Measurements from ENCODE around the gene TPM4. TPM values are rescaled to one million over a fixed set of nuclear protein-coding genes. Genes with fewer than 3 reads are reported as not detected.

Gene TPM4
- total and polyA plus RNA-seq, 2 of the 8 experiments (the other 6 are each of a cell fraction or from before 2014, with no cell fraction given): 160 to 359 TPM

GRCh38 chr19:16076958-16077611 lies 790 bp downstream of the TPM4 start (continued):
- no peak for TF ChIP-seq POU5F1 (IDR thresholded peaks at IDR 0.05; ENCODE audit: low read depth, low read length)
- TF ChIP-seq CHD1 (IDR thresholded peaks at IDR 0.05; ENCODE audit: low read depth, low read length): peak; percentile 61; the same call in 1 of the 2 replicates
- TF ChIP-seq KDM1A (IDR thresholded peaks at IDR 0.05; ENCODE audit: borderline replicate concordance, low read length): no peak
- TF ChIP-seq SP1 (IDR thresholded peaks at IDR 0.05; ENCODE audit: low read depth, low read length): no peak
- peak; percentile 86 for TF ChIP-seq TAF1 (IDR thresholded peaks at IDR 0.05; ENCODE audit: low read depth, low read length)
- TF ChIP-seq CREB1 (IDR thresholded peaks at IDR 0.05): no peak
- TF ChIP-seq CHD2 (IDR thresholded peaks at IDR 0.05; ENCODE audit: low read length): no peak
- no peak for TF ChIP-seq FOSL1 (IDR thresholded peaks at IDR 0.05; ENCODE audit: insufficient read depth, low read depth, low read length)
- TF ChIP-seq NANOG (IDR thresholded peaks at IDR 0.05; ENCODE audit: insufficient read depth, low read depth, low read length, poor library complexity, severe bottlenecking): no peak
- no peak for TF ChIP-seq JUND (IDR thresholded peaks at IDR 0.05; ENCODE audit: low read length)
- TF ChIP-seq BCL11A (IDR thresholded peaks at IDR 0.05; ENCODE audit: low read depth in 2 of 2, low read length in 2 of 2): no peak
- TF ChIP-seq KDM4A (IDR thresholded peaks at IDR 0.05; ENCODE audit: low read depth, low read length, severe bottlenecking): no peak
- TF ChIP-seq ASH2L (IDR thresholded peaks at IDR 0.05; ENCODE audit: low read length): no peak
- TF ChIP-seq SAP30 (IDR thresholded peaks at IDR 0.05; ENCODE audit: insufficient read depth, insufficient replicate concordance, low read length): no peak
- TF ChIP-seq CBX5 (IDR thresholded peaks at IDR 0.05; ENCODE audit: low read depth, low read length): no peak
- no peak for TF ChIP-seq ATF2 (IDR thresholded peaks at IDR 0.05; ENCODE audit: low read length)
- no peak for TF ChIP-seq EP300 (IDR thresholded peaks at IDR 0.05; ENCODE audit: borderline replicate concordance in 1 of 2, low read depth in 2 of 2, low read length in 2 of 2)
- peak; percentile 89 for TF ChIP-seq POLR2AphosphoS5 (IDR thresholded peaks at IDR 0.05; ENCODE audit: low read depth, low read length)
- TF ChIP-seq MAFK (IDR thresholded peaks at IDR 0.05; ENCODE audit: low read depth, low read length): no peak
- no peak for TF ChIP-seq RFX5 (IDR thresholded peaks at IDR 0.05; ENCODE audit: borderline replicate concordance, low read depth, low read length)
- TF ChIP-seq ZNF274 (IDR thresholded peaks at IDR 0.05; ENCODE audit: borderline replicate concordance, extremely low read depth, low read length): no peak
- TF ChIP-seq PHF8 (conservative IDR thresholded peaks at IDR 0.05; ENCODE audit: low read depth, low read length): peak; percentile 16; the same call in 1 of the 2 replicates
- no peak for TF ChIP-seq CEBPB (IDR thresholded peaks at IDR 0.05; ENCODE audit: low read depth, low read length)
- TF ChIP-seq BACH1 (IDR thresholded peaks at IDR 0.05; ENCODE audit: low read length): no peak
- no peak for TF ChIP-seq SIX5 (IDR thresholded peaks at IDR 0.05; ENCODE audit: low read depth, low read length)
